Calu3 (cell line): ENCODE results near the gene HMCN1. TPM values are rescaled to one million over a fixed set of nuclear protein-coding genes. Genes with fewer than 3 reads are reported as not detected.

Source experiments
- BruUV-seq: library from RNA; stranded (reverse); fragments of 400-500 nt; replicated peaks from 2 replicates; lab custom pipeline; 2021; lab: Mats Ljungman, UMichigan
- CTCF ChIA-PET: fragments of 300-600 bp; sonication (Branson Sonifier 250); formaldehyde crosslinking; loops from one replicate; lab custom pipeline; 2022; ENCODE audit warnings: antibody characterized with exemption; lab: Charles Lee
- DNase-seq: peaks from one replicate; pipeline ENCODE4 v3.0.0; 2022
- H3K27ac Mint-ChIP-seq: one replicate; pipeline ENCODE4 v1.8.0; 2022; ENCODE audit warnings: mixed read lengths; ENCODE audit not compliant: unreplicated experiment
- H3K27me3 Mint-ChIP-seq: one replicate; pipeline ENCODE4 v1.8.0; 2022; ENCODE audit warnings: mixed read lengths; ENCODE audit not compliant: unreplicated experiment
- H3K36me3 Mint-ChIP-seq: one replicate; pipeline ENCODE4 v1.8.0; 2022; ENCODE audit warnings: mild to moderate bottlenecking, moderate library complexity, mixed read lengths; ENCODE audit not compliant: insufficient read depth, unreplicated experiment
- H3K4me1 Mint-ChIP-seq: one replicate; pipeline ENCODE4 v1.8.0; 2022; ENCODE audit warnings: mild to moderate bottlenecking, low read depth, mixed read lengths; ENCODE audit not compliant: unreplicated experiment
- H3K4me3 Mint-ChIP-seq: one replicate; pipeline ENCODE4 v1.8.0; 2022; ENCODE audit warnings: mild to moderate bottlenecking, low read depth, moderate library complexity, mixed read lengths; ENCODE audit not compliant: unreplicated experiment
- H3K9me3 Mint-ChIP-seq: one replicate; pipeline ENCODE4 v1.8.0; 2022; ENCODE audit warnings: low read depth, mixed read lengths; ENCODE audit not compliant: unreplicated experiment
- intact Hi-C: fragments of 100-400 bp; cut with micrococcal nuclease; formaldehyde crosslinking; loops from one replicate; pipeline ENCODE4 v1.10.0; 2022; ENCODE audit not compliant: unreplicated experiment
- total RNA-seq: library from RNA; stranded (reverse); gene quantifications from 2 replicates; pipeline ENCODE4 v1.2.3, GENCODE V29; 2022
- TF ChIP-seq, protein P1 (sequence below): fragments of 200-600 bp; IDR thresholded peaks from one replicate; pipeline ENCODE4 v1.8.0; 2022; ENCODE audit warnings: antibody characterized with exemption; ENCODE audit not compliant: unreplicated experiment

The HMCN1 gene
- total RNA-seq, 1 experiment from 2014 or later, result 0.05 TPM

DNA sequence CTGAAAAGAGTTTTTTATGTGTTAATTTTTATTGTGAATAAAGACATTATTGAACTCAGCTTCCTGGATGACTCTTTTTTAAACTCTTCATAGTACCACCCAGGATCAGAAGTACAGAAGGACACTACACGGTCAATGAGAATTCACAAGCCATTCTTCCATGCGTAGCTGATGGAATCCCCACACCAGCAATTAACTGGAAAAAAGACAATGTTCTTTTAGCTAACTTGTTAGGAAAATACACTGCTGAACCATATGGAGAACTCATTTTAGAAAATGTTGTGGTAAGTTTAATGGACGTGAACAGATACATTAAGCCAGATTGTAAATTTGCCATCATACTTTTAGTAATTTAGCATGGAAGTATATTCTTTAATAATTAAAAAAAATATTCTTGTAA is 391.3 kb downstream of the HMCN1 start:
- no peaks in the 10 kb centered on the region for H3K4me1 Mint-ChIP-seq
- intact Hi-C loops, result no loop called here
- no peak overlapping the region for H3K27ac Mint-ChIP-seq
- no TSS peak for BruUV-seq
- H3K27me3 Mint-ChIP-seq, result no peaks in the 10 kb centered on the region
- TF ChIP-seq, protein P1, sequence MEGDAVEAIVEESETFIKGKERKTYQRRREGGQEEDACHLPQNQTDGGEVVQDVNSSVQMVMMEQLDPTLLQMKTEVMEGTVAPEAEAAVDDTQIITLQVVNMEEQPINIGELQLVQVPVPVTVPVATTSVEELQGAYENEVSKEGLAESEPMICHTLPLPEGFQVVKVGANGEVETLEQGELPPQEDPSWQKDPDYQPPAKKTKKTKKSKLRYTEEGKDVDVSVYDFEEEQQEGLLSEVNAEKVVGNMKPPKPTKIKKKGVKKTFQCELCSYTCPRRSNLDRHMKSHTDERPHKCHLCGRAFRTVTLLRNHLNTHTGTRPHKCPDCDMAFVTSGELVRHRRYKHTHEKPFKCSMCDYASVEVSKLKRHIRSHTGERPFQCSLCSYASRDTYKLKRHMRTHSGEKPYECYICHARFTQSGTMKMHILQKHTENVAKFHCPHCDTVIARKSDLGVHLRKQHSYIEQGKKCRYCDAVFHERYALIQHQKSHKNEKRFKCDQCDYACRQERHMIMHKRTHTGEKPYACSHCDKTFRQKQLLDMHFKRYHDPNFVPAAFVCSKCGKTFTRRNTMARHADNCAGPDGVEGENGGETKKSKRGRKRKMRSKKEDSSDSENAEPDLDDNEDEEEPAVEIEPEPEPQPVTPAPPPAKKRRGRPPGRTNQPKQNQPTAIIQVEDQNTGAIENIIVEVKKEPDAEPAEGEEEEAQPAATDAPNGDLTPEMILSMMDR, result no peak
- H3K9me3 Mint-ChIP-seq, result no peaks in the 10 kb centered on the region
- no peak for DNase-seq
- CTCF ChIA-PET, result no interaction called here
- no peak overlapping the region for H3K4me3 Mint-ChIP-seq
- H3K36me3 Mint-ChIP-seq, result no peaks in the 10 kb centered on the region

DNA sequence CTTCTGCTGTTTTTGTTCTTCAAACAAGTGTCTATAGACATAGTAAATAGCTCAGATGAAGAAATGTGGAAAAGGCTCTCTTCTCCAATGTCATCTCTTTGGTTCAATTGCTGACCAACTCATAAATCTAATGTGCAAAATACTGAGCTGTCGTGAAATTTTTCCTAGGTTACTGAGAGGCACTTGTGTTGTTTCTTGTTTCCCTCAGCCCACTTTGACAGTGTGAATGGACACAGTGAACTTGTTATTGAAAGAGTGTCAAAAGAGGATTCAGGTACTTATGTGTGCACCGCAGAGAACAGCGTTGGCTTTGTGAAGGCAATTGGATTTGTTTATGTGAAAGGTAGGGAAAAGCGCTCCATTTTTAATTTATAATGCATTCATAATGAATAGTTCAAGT is 395.6 kb downstream of the HMCN1 start:
- H3K27ac Mint-ChIP-seq, result no peak overlapping the region
- no peak overlapping the region for H3K4me3 Mint-ChIP-seq
- intact Hi-C loops, result no loop called here
- no peak for DNase-seq
- H3K4me1 Mint-ChIP-seq, result no peaks in the 10 kb centered on the region
- TF ChIP-seq, protein P1, result no peak
- CTCF ChIA-PET, result interaction anchor here (0.6 to 0.7 kb wide), 2 partner anchors 45 to 1354 kb away, joined by 3 to 4 read pairs; no protein-coding TSS in a partner anchor
- H3K36me3 Mint-ChIP-seq, result no peaks in the 10 kb centered on the region
- no TSS peak for BruUV-seq
- no peaks in the 10 kb centered on the region for H3K27me3 Mint-ChIP-seq
- H3K9me3 Mint-ChIP-seq, result no peaks in the 10 kb centered on the region

DNA sequence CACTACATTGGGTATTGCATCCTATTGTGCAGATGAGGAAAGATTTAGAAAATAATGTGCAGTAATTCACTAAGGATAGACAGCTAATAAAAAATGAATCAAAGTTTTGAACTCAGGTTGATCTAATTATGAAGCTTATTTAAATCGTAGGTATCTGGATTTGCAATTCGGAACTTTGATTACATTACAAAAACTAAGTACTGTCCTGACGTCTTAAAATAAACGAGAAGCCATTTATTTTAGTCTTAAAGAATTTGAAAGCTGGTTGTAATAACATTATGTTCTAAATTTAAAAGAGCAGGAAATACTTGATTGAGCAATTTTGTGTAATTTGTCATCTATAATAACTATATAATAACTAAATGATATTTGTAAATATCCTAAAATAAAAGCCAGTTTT is 404.9 kb downstream of the HMCN1 start:
- TF ChIP-seq, protein P1, result no peak
- no TSS peak for BruUV-seq
- intact Hi-C loops, result no loop called here
- DNase-seq, result no peak
- Mint-ChIP-seq H3K4me3 (no peak overlapping the region), H3K9me3 (no peaks in the 10 kb centered on the region), H3K36me3 (no peaks in the 10 kb centered on the region), H3K27me3 (no peaks in the 10 kb centered on the region), H3K27ac (no peak overlapping the region), H3K4me1 (no peaks in the 10 kb centered on the region)
- CTCF ChIA-PET, result no interaction called here

DNA sequence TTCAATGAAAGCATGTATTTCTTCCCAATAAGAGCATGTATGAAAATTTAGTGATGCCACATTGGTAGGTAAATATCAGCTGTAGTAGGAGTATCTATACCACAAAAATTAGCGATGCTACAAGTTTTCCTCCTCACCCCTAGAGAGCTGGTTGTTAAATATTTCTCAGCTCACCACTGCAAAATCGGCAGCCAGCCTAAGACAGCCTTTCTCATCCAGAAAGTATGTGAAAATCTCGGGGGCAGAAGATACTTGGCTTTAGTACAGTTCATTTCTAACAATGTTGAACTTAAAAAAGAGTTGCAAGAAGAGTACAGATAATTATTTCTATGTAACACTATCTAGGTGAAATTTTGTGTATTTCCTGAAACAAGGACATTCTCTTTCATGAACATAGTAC is 405.5 kb downstream of the HMCN1 start:
- Mint-ChIP-seq H3K4me3 (no peak overlapping the region), H3K9me3 (no peaks in the 10 kb centered on the region), H3K27ac (no peak overlapping the region), H3K27me3 (no peaks in the 10 kb centered on the region), H3K4me1 (no peaks in the 10 kb centered on the region), H3K36me3 (no peaks in the 10 kb centered on the region)
- intact Hi-C loops, result no loop called here
- CTCF ChIA-PET, result no interaction called here
- no peak for DNase-seq
- TF ChIP-seq, protein P1, result no peak
- BruUV-seq, result no TSS peak

DNA sequence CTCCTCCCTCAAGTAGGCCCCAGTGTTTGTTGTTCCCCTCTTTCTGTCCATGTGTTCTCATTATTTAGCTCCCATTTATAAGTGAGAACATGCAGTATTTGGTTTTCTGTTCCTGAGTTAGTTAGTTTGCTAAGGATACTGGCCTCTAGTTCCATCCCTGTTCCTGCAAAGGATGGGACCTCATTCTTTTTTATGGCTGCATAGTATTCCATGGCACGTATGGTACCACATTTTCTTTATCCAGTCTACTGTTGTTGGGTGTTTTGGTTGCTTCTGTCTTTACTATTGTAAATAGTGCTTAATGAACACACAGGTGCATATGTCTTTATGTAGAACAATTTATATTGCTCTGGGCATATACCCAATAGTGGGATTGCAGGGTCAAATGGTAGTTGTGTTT is 408.0 kb downstream of the HMCN1 start:
- Mint-ChIP-seq H3K36me3 (no peaks in the 10 kb centered on the region), H3K4me3 (no peak overlapping the region), H3K27ac (no peak overlapping the region), H3K4me1 (no peaks in the 10 kb centered on the region), H3K27me3 (no peaks in the 10 kb centered on the region), H3K9me3 (no peaks in the 10 kb centered on the region)
- TF ChIP-seq, protein P1, result no peak
- BruUV-seq, result no TSS peak
- intact Hi-C loops, result no loop called here
- CTCF ChIA-PET, result no interaction called here
- DNase-seq, result no peak
